Measurements from ENCODE around the gene PSAT1. TPM values are rescaled to one million over a fixed set of nuclear protein-coding genes. Genes with fewer than 3 reads are reported as not detected.

Gene PSAT1
- total RNA-seq, 1 experiment from 2014 or later = 112 TPM

DNA sequence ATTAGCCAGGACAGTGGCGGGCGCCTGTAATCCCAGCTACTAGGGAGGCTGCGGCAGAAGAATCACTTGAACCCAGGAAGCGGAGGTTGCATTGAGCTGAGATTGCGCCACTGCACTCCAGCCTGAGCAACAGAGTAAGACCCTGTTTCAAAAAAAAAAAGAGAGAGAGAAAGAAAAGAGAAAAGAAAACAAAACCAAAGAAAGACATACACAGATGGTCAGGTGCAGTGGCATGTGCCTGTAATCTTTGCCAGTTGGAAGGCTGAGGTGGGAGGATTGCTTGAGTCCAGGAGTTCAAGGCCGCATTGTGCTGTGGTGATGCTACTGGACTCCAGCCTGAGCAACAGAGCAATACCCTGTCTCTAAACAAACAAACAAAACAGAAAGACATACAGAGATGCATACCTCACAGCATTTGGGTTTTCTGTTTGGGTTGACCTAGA is 10.0 kb upstream of the PSAT1 start:
- no TSS peak for BruUV-seq (replicated peaks)

GRCh38 chr9:78288214-78288892 is 8.6 kb upstream of the PSAT1 start:
- no peaks in the 10 kb centered on the region for H3K36me3 ChIP-seq (ENCODE audit: control insufficient read depth, insufficient read depth, low read length)
- intact Hi-C loops (cut with micrococcal nuclease; ENCODE audit: unreplicated experiment) = no loop called here
- BruUV-seq (replicated peaks) = no TSS peak
- Mint-ChIP-seq H3K36me3 (ENCODE audit: insufficient read depth, unreplicated experiment) (no peaks in the 10 kb centered on the region), H3K27me3 (ENCODE audit: insufficient read depth, unreplicated experiment) (no peaks in the 10 kb centered on the region), H3K4me1 (ENCODE audit: low read depth, unreplicated experiment) (no peaks in the 10 kb centered on the region), H3K4me3 (ENCODE audit: unreplicated experiment) (no peak overlapping the region), H3K27ac (ENCODE audit: unreplicated experiment) (no peak overlapping the region), H3K9me3 (ENCODE audit: unreplicated experiment) (no peaks in the 10 kb centered on the region)
- no peaks in the 10 kb centered on the region for H3K9me3 ChIP-seq
- ChIA-PET CTCF (no interaction called here), POLR2A (no interaction called here)
- TF ChIP-seq CTCF (IDR thresholded peaks at IDR 0.05; ENCODE audit: insufficient read depth in 1 of 2, low read depth in 1 of 2, low read length in 1 of 2, severe bottlenecking in 1 of 2, unreplicated experiment in 1 of 2) = no peak
- peak in 1 of 2 experiments; percentile 26 for DNase-seq
- H3K4me1 ChIP-seq = no peaks in the 10 kb centered on the region
- no peaks in the 10 kb centered on the region for H3K27me3 ChIP-seq (replicated peaks; ENCODE audit: control insufficient read depth, insufficient read depth, low read length)
- no peak overlapping the region for H3K4me3 ChIP-seq (ENCODE audit: low read depth, low read length)

More for the DNA sequence above, 10.0 kb upstream of the PSAT1 start:
- no peaks in the 10 kb centered on the region for H3K9me3 ChIP-seq
- intact Hi-C loops (cut with micrococcal nuclease; ENCODE audit: unreplicated experiment) = no loop called here
- no peaks in the 10 kb centered on the region for H3K27me3 ChIP-seq (replicated peaks; ENCODE audit: control insufficient read depth, insufficient read depth, low read length)
- Mint-ChIP-seq H3K4me3 (ENCODE audit: unreplicated experiment) (no peak overlapping the region), H3K9me3 (ENCODE audit: unreplicated experiment) (no peaks in the 10 kb centered on the region), H3K4me1 (ENCODE audit: low read depth, unreplicated experiment) (no peaks in the 10 kb centered on the region), H3K36me3 (ENCODE audit: insufficient read depth, unreplicated experiment) (no peaks in the 10 kb centered on the region), H3K27me3 (ENCODE audit: insufficient read depth, unreplicated experiment) (no peaks in the 10 kb centered on the region), H3K27ac (ENCODE audit: unreplicated experiment) (no peak overlapping the region)
- H3K4me3 ChIP-seq (ENCODE audit: low read depth, low read length) = no peak overlapping the region
- no peak for TF ChIP-seq CTCF (IDR thresholded peaks at IDR 0.05; ENCODE audit: insufficient read depth in 1 of 2, low read depth in 1 of 2, low read length in 1 of 2, severe bottlenecking in 1 of 2, unreplicated experiment in 1 of 2)
- ChIA-PET POLR2A (no interaction called here), CTCF (no interaction called here)
- H3K36me3 ChIP-seq (ENCODE audit: control insufficient read depth, insufficient read depth, low read length) = no peaks in the 10 kb centered on the region
- no peak for DNase-seq
- no peaks in the 10 kb centered on the region for H3K4me1 ChIP-seq

GRCh38 chr9:78289474-78289873 is 7.5 kb upstream of the PSAT1 start:
- TF ChIP-seq CTCF (IDR thresholded peaks at IDR 0.05; ENCODE audit: insufficient read depth in 1 of 2, low read depth in 1 of 2, low read length in 1 of 2, severe bottlenecking in 1 of 2, unreplicated experiment in 1 of 2) = no peak
- H3K27ac Mint-ChIP-seq (ENCODE audit: unreplicated experiment) = no peak overlapping the region
- Histone ChIP-seq H3K36me3 (ENCODE audit: control insufficient read depth, insufficient read depth, low read length) (no peaks in the 10 kb centered on the region), H3K4me3 (ENCODE audit: low read depth, low read length) (no peak overlapping the region), H3K27me3 (replicated peaks; ENCODE audit: control insufficient read depth, insufficient read depth, low read length) (no peaks in the 10 kb centered on the region), H3K9me3 (no peaks in the 10 kb centered on the region), H3K4me1 (no peaks in the 10 kb centered on the region)
- no TSS peak for BruUV-seq (replicated peaks)
- no peaks in the 10 kb centered on the region for H3K27me3 Mint-ChIP-seq (ENCODE audit: insufficient read depth, unreplicated experiment)
- ChIA-PET POLR2A (no interaction called here), CTCF (no interaction called here)
- no peaks in the 10 kb centered on the region for H3K9me3 Mint-ChIP-seq (ENCODE audit: unreplicated experiment)
- H3K4me1 Mint-ChIP-seq (ENCODE audit: low read depth, unreplicated experiment) = no peaks in the 10 kb centered on the region
- DNase-seq = no peak
- no peak overlapping the region for H3K4me3 Mint-ChIP-seq (ENCODE audit: unreplicated experiment)
- intact Hi-C loops (cut with micrococcal nuclease; ENCODE audit: unreplicated experiment) = no loop called here
- no peaks in the 10 kb centered on the region for H3K36me3 Mint-ChIP-seq (ENCODE audit: insufficient read depth, unreplicated experiment)

All from Caco-2 (cell line).